Pons (tissue), 1 donor: ENCODE data around the gene YPEL2.
"Not testable (repeated sequence)": the region's sequence is repeated elsewhere in the genome, so short reads cannot be mapped to it uniquely, and the experiment has no call there.

ENCODE experiments used
- DNase-seq: peaks from one replicate; pipeline ENCODE4 v3.0.0-alpha.2; 2016; ENCODE audit warnings: low spot score

The YPEL2 gene

GRCh38 chr17:59331129-59331928 is at the start of gene YPEL2:
Gene YPEL2, plus strand, starts transcription at chr17:59331655. Its CDS starts 21,755 bp downstream, at chr17:59353410.
- DNase-seq: peak; percentile 94

- no peak for DNase-seq
These were observed 47.1 kb upstream of the YPEL2 start for GRCh38 chr17:59284317-59284716.

- no peak for DNase-seq
These were observed 44.0 kb upstream of the YPEL2 start for GRCh38 chr17:59287452-59287851.

- no peak for DNase-seq
These were observed 43.6 kb upstream of the YPEL2 start for GRCh38 chr17:59287891-59288290.

GRCh38 chr17:59289981-59290301 is 41.5 kb upstream of the YPEL2 start:
- DNase-seq: no peak

- not testable (repeated sequence) for DNase-seq
These were observed 41.0 kb upstream of the YPEL2 start for GRCh38 chr17:59290302-59290998.

GRCh38 chr17:59292174-59292523 is 39.3 kb upstream of the YPEL2 start:
- no peak for DNase-seq

GRCh38 chr17:59296190-59296589 is 35.3 kb upstream of the YPEL2 start:
- no peak for DNase-seq

GRCh38 chr17:59298521-59298920 is 32.9 kb upstream of the YPEL2 start:
- no peak for DNase-seq

GRCh38 chr17:59299400-59300092 is 31.9 kb upstream of the YPEL2 start:
- no peak for DNase-seq

GRCh38 chr17:59300941-59301340 is 30.5 kb upstream of the YPEL2 start:
- DNase-seq: no peak

- no peak for DNase-seq
These were observed 26.6 kb upstream of the YPEL2 start for GRCh38 chr17:59304811-59305210.

- no peak for DNase-seq
These were observed 21.1 kb upstream of the YPEL2 start for GRCh38 chr17:59310263-59310920.

- peak; percentile 92 for DNase-seq
These were observed 20.4 kb upstream of the YPEL2 start for GRCh38 chr17:59311051-59311468.

GRCh38 chr17:59311521-59311920 is 19.9 kb upstream of the YPEL2 start:
- not testable (repeated sequence) for DNase-seq

GRCh38 chr17:59315866-59316265 is 15.6 kb upstream of the YPEL2 start:
- no peak for DNase-seq

- DNase-seq: no peak
These were observed 4.1 kb upstream of the YPEL2 start for GRCh38 chr17:59327121-59327980.

- no peak for DNase-seq
These were observed 3.5 kb upstream of the YPEL2 start for GRCh38 chr17:59327981-59328290.

GRCh38 chr17:59328601-59329000 is 2.9 kb upstream of the YPEL2 start:
- DNase-seq: peak; percentile 25

- peak; percentile 93 for DNase-seq
These were observed 2.0 kb upstream of the YPEL2 start for GRCh38 chr17:59329176-59330052.
